HepG2 (cell line): ENCODE measurements around the gene SERPINF2. TPM values are rescaled to one million over a fixed set of nuclear protein-coding genes. Genes with fewer than 3 reads are reported as not detected.

ENCODE experiments used
- CBX5 ChIP-seq: sonication (generic); formaldehyde crosslinking; IDR thresholded peaks from 2 replicates; pipeline ENCODE4 v1.4.0; 2020; ENCODE audit warnings: missing genetic modification reagents, borderline replicate concordance
- CENPT ChIP-seq: sonication (generic); formaldehyde crosslinking; IDR thresholded peaks from 2 replicates; pipeline ENCODE4 v1.8.0; 2022; ENCODE audit warnings: low read depth, mild to moderate bottlenecking, moderate library complexity, missing genetic modification reagents
- FOXK2 ChIP-seq: fragments of 450-650 bp; IDR thresholded peaks from 2 replicates; pipeline ENCODE4 v1.6.1; 2016
- FOXM1 ChIP-seq: sonication (generic); formaldehyde crosslinking; IDR thresholded peaks from 2 replicates; pipeline ENCODE4 v1.5.0; 2020; ENCODE audit warnings: missing genetic modification reagents
- FOXP4 ChIP-seq: sonication (generic); formaldehyde crosslinking; IDR thresholded peaks from 2 replicates; pipeline ENCODE4 v1.4.0; 2020; ENCODE audit warnings: missing genetic modification reagents
- JUND ChIP-seq: sonication (generic); formaldehyde crosslinking; IDR thresholded peaks from 2 replicates; pipeline ENCODE4 v1.8.0; 2022; ENCODE audit warnings: mild to moderate bottlenecking, missing genetic modification reagents
- KMT2A ChIP-seq: sonication (generic); formaldehyde crosslinking; IDR thresholded peaks from 2 replicates; pipeline ENCODE4 v1.4.0; 2020; ENCODE audit warnings: missing genetic modification reagents
- MED8 ChIP-seq: sonication (generic); formaldehyde crosslinking; IDR thresholded peaks from 2 replicates; pipeline ENCODE4 v1.8.1; 2023; ENCODE audit warnings: mild to moderate bottlenecking, missing genetic modification reagents; ENCODE audit not compliant: insufficient replicate concordance
- MXD3 ChIP-seq: IDR thresholded peaks from 2 replicates; pipeline ENCODE4 v1.6.1; 2016; ENCODE audit warnings: mild to moderate bottlenecking, missing biosample characterization, missing genetic modification reagents
- REXO4 ChIP-seq: sonication (generic); formaldehyde crosslinking; IDR thresholded peaks from 2 replicates; pipeline ENCODE4 v1.8.0; 2022; ENCODE audit warnings: missing genetic modification reagents, mild to moderate bottlenecking, borderline replicate concordance
- RXRA ChIP-seq: sonication (generic); formaldehyde crosslinking; IDR thresholded peaks from 2 replicates; pipeline ENCODE4 v1.5.1; 2020; ENCODE audit warnings: missing genetic modification reagents
- ZBTB1 ChIP-seq: sonication (generic); formaldehyde crosslinking; IDR thresholded peaks from 2 replicates; pipeline ENCODE4 v1.4.0; 2020; ENCODE audit warnings: missing genetic modification reagents, borderline replicate concordance
- ZBTB7B ChIP-seq: sonication (generic); formaldehyde crosslinking; IDR thresholded peaks from 2 replicates; pipeline ENCODE4 v1.4.0; 2020; ENCODE audit warnings: missing genetic modification reagents
- ZFX ChIP-seq: sonication (generic); formaldehyde crosslinking; IDR thresholded peaks from 2 replicates; pipeline ENCODE4 v1.4.0; 2020; ENCODE audit warnings: mild to moderate bottlenecking, low read depth, missing genetic modification reagents, moderate library complexity
- ZKSCAN5 ChIP-seq: sonication (generic); formaldehyde crosslinking; IDR thresholded peaks from 2 replicates; pipeline ENCODE4 v1.5.1; 2020; ENCODE audit warnings: mild to moderate bottlenecking, missing genetic modification reagents
- ZNF17 ChIP-seq: sonication (generic); formaldehyde crosslinking; IDR thresholded peaks from 2 replicates; pipeline ENCODE4 v1.5.0; 2020; ENCODE audit warnings: mild to moderate bottlenecking, missing genetic modification reagents
- ZNF451 ChIP-seq: sonication (generic); formaldehyde crosslinking; IDR thresholded peaks from 2 replicates; pipeline ENCODE4 v1.5.0; 2020; ENCODE audit warnings: mild to moderate bottlenecking, missing genetic modification reagents
- ZNF598 ChIP-seq: sonication (generic); formaldehyde crosslinking; IDR thresholded peaks from 2 replicates; pipeline ENCODE4 v1.5.1; 2020; ENCODE audit warnings: mild to moderate bottlenecking, missing genetic modification reagents, borderline replicate concordance
- ZNF652 ChIP-seq: IDR thresholded peaks from 2 replicates; pipeline ENCODE4 v1.6.1; 2016; ENCODE audit warnings: low read depth, borderline replicate concordance
- ZNF720 ChIP-seq: sonication (generic); formaldehyde crosslinking; IDR thresholded peaks from 2 replicates; pipeline ENCODE4 v1.4.0; 2020; ENCODE audit warnings: missing genetic modification reagents
- polyA plus RNA-seq, 8 experiments: library from polyadenylated mRNA; depleted of rRNA in 3 of 8; stranded (reverse) in 7 of 8; unstranded in 1 of 8; fragments of >200 nt; fragmentation: Illumina TruSeq in 4 of 8; extraction: Trizol in 4 of 8; gene quantifications; 2 replicates each; pipeline versions ENCODE4 v1.2.1 to v1.2.3, GENCODE V29; 2011 to 2016; ENCODE audit warnings: low read depth in 4 of 8, missing spikeins in 1 of 8, mixed read lengths in 1 of 8; ENCODE audit not compliant: insufficient read depth in 1 of 8
- total RNA-seq, 5 experiments: library from RNA; depleted of rRNA; stranded (reverse); fragments of >200 nt; fragmentation: Illumina TruSeq; extraction: Trizol; gene quantifications; 2 replicates each; pipeline ENCODE4 v1.2.3, GENCODE V29; 2016; ENCODE audit warnings: low read depth in 1 of 5
- TF ChIP-seq, protein P1 (sequence below): sonication (generic); formaldehyde crosslinking; IDR thresholded peaks from 2 replicates; pipeline ENCODE4 v1.8.0; 2022; ENCODE audit warnings: mild to moderate bottlenecking, missing genetic modification reagents, moderate library complexity
- TF ChIP-seq, protein P2 (sequence below): sonication (generic); formaldehyde crosslinking; IDR thresholded peaks from 2 replicates; pipeline ENCODE4 v1.4.0; 2020; ENCODE audit warnings: mild to moderate bottlenecking, missing genetic modification reagents
- TF ChIP-seq, protein P3 (sequence below): sonication (generic); formaldehyde crosslinking; IDR thresholded peaks from 2 replicates; pipeline ENCODE4 v1.5.0; 2020; ENCODE audit warnings: missing genetic modification reagents
- TF ChIP-seq, protein P4 (sequence below): sonication (generic); formaldehyde crosslinking; IDR thresholded peaks from 2 replicates; pipeline ENCODE4 v1.5.0; 2020; ENCODE audit warnings: mild to moderate bottlenecking, missing genetic modification reagents, moderate library complexity

Gene SERPINF2
- total and polyA plus RNA-seq, 2 of the 13 experiments (the other 11 are each of a cell fraction or from before 2014, with no cell fraction given) = 309 to 548 TPM

DNA sequence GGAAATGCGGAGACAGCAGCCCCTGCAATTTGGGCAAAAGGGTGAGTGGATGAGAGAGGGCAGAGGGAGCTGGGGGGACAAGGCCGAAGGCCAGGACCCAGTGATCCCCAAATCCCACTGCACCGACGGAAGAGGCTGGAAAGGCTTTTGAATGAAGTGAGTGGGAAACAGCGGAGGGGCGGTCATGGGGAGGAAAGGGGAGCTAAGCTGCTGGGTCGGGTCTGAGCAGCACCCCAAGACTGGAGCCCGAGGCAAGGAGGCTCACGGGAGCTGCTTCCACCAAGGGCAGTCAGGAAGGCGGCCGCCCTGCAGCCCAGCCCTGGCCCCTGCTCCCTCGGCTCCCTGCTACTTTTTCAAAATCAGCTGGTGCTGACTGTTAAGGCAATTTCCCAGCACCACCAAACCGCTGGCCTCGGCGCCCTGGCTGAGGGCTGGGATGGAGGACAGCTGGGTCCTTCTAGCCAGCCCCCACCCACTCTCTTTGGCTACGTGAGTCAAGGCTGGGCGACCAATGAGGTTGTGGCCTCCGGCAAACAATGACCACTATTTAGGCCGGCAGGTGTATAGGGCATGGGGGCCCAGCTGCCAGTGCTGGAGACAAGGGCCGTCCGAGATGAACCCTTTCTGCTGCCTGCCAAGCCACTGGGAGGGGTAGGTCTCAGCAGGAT is 19.7 kb downstream of the SERPINF2 start (continued):
- TF ChIP-seq ZKSCAN5 (no peak), FOXP4 (CRISPR knock-in tag) (peak; percentile 24; the same call in 1 of the 2 replicates), MED8 (CRISPR knock-in tag) (no peak), CBX5 (CRISPR knock-in tag) (no peak), MXD3 (no peak), ZNF720 (CRISPR knock-in tag) (no peak), REXO4 (no peak), RXRA (CRISPR knock-in tag) (0 out of 2 replicates have a peak, but pooled peaks have one; percentile 2), ZBTB1 (CRISPR knock-in tag) (no peak), ZBTB7B (CRISPR knock-in tag) (no peak; the same call in 1 of the 2 replicates), JUND (no peak), ZNF598 (CRISPR knock-in tag) (no peak), KMT2A (CRISPR knock-in tag) (no peak), FOXM1 (CRISPR knock-in tag) (0 out of 2 replicates have a peak, but pooled peaks have one; percentile 14), CENPT (CRISPR knock-in tag) (peak; percentile 90; the same call in 1 of the 2 replicates), ZNF17 (CRISPR knock-in tag) (no peak), ZNF652 (no peak; the same call in 1 of the 2 replicates), FOXK2 (no peak), ZFX (CRISPR knock-in tag) (no peak; the same call in 1 of the 2 replicates), ZNF451 (no peak; the same call in 1 of the 2 replicates)
- TF ChIP-seq, protein P1, sequence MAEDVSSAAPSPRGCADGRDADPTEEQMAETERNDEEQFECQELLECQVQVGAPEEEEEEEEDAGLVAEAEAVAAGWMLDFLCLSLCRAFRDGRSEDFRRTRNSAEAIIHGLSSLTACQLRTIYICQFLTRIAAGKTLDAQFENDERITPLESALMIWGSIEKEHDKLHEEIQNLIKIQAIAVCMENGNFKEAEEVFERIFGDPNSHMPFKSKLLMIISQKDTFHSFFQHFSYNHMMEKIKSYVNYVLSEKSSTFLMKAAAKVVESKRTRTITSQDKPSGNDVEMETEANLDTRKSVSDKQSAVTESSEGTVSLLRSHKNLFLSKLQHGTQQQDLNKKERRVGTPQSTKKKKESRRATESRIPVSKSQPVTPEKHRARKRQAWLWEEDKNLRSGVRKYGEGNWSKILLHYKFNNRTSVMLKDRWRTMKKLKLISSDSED (CRISPR knock-in tag) = 0 out of 2 replicates have a peak, but pooled peaks have one; percentile 58
- TF ChIP-seq, protein P2, sequence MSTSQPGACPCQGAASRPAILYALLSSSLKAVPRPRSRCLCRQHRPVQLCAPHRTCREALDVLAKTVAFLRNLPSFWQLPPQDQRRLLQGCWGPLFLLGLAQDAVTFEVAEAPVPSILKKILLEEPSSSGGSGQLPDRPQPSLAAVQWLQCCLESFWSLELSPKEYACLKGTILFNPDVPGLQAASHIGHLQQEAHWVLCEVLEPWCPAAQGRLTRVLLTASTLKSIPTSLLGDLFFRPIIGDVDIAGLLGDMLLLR (CRISPR knock-in tag) = no peak
- TF ChIP-seq, protein P3, sequence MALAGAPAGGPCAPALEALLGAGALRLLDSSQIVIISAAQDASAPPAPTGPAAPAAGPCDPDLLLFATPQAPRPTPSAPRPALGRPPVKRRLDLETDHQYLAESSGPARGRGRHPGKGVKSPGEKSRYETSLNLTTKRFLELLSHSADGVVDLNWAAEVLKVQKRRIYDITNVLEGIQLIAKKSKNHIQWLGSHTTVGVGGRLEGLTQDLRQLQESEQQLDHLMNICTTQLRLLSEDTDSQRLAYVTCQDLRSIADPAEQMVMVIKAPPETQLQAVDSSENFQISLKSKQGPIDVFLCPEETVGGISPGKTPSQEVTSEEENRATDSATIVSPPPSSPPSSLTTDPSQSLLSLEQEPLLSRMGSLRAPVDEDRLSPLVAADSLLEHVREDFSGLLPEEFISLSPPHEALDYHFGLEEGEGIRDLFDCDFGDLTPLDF (CRISPR knock-in tag) = no peak
- TF ChIP-seq, protein P4, sequence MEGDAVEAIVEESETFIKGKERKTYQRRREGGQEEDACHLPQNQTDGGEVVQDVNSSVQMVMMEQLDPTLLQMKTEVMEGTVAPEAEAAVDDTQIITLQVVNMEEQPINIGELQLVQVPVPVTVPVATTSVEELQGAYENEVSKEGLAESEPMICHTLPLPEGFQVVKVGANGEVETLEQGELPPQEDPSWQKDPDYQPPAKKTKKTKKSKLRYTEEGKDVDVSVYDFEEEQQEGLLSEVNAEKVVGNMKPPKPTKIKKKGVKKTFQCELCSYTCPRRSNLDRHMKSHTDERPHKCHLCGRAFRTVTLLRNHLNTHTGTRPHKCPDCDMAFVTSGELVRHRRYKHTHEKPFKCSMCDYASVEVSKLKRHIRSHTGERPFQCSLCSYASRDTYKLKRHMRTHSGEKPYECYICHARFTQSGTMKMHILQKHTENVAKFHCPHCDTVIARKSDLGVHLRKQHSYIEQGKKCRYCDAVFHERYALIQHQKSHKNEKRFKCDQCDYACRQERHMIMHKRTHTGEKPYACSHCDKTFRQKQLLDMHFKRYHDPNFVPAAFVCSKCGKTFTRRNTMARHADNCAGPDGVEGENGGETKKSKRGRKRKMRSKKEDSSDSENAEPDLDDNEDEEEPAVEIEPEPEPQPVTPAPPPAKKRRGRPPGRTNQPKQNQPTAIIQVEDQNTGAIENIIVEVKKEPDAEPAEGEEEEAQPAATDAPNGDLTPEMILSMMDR (CRISPR knock-in tag) = no peak
